Measurements from ENCODE around the gene XPOT.
"Not testable (repeated sequence)": the region's sequence is repeated elsewhere in the genome, so short reads cannot be mapped to it uniquely, and the experiment has no call there.

Gene XPOT, protein sequence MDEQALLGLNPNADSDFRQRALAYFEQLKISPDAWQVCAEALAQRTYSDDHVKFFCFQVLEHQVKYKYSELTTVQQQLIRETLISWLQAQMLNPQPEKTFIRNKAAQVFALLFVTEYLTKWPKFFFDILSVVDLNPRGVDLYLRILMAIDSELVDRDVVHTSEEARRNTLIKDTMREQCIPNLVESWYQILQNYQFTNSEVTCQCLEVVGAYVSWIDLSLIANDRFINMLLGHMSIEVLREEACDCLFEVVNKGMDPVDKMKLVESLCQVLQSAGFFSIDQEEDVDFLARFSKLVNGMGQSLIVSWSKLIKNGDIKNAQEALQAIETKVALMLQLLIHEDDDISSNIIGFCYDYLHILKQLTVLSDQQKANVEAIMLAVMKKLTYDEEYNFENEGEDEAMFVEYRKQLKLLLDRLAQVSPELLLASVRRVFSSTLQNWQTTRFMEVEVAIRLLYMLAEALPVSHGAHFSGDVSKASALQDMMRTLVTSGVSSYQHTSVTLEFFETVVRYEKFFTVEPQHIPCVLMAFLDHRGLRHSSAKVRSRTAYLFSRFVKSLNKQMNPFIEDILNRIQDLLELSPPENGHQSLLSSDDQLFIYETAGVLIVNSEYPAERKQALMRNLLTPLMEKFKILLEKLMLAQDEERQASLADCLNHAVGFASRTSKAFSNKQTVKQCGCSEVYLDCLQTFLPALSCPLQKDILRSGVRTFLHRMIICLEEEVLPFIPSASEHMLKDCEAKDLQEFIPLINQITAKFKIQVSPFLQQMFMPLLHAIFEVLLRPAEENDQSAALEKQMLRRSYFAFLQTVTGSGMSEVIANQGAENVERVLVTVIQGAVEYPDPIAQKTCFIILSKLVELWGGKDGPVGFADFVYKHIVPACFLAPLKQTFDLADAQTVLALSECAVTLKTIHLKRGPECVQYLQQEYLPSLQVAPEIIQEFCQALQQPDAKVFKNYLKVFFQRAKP

DNA sequence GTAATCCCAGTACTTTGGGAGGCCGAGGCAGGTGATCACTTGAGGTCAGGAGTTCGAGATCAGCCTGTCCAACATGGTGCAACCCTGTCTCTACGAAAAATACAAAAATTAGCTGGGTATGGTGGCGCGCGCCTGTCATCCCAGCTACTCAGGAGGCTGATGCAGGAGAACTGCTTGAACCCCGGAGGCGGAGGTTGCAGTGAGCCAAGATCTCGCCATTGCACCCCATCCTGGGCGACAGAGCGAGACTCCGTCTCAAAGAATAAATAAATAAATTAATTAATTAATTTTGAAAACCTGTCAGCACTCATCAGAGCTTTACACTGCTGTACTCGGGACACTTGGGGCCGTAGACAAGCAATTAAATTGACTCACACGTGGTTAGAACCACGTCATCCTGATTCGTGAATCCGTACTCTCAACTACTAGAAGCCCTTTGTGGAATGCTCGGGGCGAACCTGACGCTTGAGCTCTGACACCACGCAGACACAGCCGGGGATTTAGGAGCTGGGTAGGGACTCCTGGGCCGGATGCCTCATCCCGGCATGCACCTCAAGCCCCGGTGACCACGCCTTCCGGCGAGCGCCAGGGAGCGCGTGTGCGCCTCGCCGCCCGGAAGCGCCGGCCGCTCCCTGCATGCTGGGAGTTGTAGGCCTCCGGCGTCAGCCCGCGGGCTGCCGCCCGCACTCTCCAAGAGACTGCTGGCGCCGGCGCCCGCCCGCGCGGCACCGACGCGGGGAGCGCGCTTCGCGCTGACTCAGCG, at the start of gene XPOT:
TSS of gene XPOT (plus strand) at position 686 of the 763 bp plus-strand sequence. CDS start 5,644 bp downstream, outside the sequence.
- DNase-seq (ENCODE audit: low read depth, low spot score): peak; percentile 94

DNA sequence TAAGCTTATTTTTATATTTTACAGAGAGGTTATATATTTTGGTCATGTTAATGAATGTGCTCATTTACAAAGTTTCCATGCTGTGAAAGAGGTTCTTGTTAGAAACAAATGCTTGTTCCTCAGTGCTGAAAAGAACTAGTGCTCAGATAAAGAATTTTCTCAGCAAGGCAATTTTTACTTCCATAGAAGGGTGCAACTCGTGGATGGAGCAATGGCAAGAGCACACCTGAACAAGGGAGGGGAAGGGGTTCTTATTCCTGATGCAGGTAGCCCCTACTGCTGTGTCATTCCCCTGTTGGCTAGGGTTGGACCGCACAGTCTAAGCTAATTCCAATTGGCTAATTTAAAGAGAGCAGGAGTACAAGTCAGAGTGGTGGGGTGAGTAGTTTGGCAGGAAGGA, 48.0 kb upstream of the XPOT start:
- not testable (repeated sequence) for DNase-seq (ENCODE audit: low read depth, low spot score)

DNA sequence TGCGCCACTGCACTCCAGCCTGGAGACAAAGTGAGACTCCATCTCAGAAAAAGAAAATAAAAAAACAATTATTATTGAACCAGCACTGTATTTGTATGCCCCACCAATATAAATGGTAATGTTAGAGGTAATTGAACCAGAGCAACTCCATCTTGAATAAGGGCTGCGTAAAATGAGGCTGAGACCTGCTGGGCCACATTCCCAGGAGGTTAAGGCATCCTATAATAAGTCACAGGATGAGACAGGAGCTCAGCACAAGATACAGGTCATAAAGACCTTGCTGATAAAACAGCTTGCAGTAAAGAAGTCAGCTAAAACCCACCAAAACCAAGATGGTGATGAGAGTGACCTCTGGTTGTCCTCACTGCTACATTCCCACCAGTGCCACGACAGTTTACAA, 43.0 kb upstream of the XPOT start:
- DNase-seq (ENCODE audit: low read depth, low spot score): not testable (repeated sequence)

DNA sequence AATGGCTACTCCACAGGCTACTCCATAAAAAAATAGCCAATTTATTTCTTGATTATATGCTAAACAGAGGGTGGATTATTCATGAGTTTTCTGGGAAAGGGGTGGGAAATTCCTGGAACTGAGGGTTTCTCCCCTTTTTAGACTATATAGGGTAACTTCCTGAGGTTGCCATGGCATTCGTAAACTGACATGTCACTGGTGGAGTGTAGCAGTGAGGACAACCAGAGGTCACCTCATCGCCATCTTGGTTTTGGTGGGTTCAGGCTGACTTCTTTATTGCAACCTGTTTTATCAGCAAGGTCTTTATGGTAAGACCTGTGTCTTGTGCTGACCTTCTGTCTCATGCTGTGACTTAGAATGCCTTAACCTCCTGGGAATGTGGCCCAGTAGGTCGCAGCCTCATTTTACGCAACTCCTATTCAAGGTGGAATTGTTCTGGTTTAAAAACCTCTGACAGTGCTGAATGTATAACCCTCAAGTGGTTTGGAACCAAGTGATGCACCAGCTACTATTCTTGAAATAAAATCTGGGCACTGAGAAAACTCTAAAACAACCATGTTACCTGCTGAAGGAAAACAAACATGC, 41.4 kb upstream of the XPOT start:
- no peak for DNase-seq (ENCODE audit: low read depth, low spot score)

DNA sequence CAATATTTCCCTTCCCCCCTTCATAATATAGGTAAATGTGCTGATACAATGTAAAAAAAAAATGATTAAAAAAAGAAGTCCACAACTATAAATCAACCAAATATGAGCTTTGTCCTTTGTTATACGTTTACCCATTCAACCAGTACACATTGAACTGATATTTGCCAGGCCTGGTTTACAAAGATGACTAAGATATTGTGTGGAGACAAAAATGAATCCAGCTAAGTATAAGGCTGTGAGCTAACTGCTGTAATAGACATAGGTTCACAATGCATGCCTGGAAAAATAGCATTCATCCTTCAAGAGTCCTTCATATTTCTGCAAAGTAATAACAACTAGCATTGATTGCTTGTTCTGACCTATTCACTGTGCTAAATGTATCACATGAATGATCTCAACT, 20.5 kb upstream of the XPOT start:
- no peak for DNase-seq (ENCODE audit: low read depth, low spot score)

DNA sequence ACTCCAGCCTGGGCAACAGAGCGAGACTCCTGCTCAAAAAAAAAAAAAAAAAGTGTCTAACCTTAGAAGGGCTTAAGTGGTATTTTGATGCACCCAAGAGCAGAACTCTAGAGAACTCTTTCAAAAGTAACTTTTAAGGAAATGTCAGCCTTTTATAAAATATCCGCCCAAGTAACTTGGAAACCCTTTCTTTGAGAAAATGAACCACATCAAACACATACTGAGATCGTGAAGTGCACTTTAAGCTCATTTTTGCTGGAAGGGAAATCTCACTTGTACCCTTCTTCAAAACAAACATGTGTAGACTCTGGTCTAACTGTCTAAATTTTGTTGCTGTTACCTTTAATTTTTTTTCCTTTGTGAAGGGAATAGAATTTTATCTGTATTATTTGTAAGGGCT, 19.2 kb upstream of the XPOT start:
- no peak for DNase-seq (ENCODE audit: low read depth, low spot score)

DNA sequence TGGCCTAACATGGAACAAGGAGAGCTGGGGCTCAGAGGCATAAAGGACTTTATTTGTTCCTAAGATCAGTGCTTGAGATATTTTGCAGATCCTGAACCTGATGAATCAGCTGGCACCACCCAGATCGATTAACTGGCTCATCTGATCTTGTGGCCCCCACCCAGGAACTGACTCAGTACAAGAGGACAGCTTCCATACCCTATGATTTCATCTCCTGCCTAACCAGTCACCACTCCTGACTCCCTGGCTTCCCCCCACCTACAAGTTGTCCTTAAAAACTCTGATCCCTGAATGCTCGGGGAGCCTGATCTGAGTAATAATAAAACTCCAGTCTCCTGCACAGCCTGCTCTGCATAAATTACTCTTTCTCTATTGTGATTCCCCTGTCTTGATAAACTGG, 18.7 kb upstream of the XPOT start:
- DNase-seq (ENCODE audit: low read depth, low spot score): no peak

DNA sequence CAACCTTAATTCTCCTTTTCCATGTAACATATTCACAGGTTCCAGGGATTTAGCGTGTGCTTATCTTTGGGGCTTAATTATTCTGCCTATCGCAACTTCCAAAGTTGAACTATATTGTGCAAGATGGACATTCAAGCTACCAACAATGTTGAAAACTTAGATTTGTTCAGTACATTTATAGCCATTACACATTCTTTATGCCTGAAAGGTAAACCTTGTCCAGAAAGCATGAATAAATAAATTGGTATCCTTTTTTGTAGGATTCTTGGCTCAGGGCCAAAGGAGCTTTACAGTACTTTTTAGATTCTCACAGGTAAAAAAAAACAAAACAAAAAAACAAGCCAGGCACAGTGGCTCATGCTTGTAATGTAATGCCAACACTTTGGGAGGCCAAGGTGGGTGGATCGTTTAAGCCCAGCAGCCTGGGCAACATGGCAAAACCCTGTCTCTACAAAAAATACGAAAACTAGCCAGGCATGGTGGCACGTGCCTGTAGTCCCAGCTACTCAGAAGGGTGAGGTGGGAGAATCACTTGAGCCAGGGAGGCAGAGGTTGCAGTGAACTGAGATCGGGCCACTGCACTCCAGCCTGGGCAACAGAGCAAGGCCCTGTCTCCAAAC, 16.9 kb upstream of the XPOT start:
- DNase-seq (ENCODE audit: low read depth, low spot score): no peak

DNA sequence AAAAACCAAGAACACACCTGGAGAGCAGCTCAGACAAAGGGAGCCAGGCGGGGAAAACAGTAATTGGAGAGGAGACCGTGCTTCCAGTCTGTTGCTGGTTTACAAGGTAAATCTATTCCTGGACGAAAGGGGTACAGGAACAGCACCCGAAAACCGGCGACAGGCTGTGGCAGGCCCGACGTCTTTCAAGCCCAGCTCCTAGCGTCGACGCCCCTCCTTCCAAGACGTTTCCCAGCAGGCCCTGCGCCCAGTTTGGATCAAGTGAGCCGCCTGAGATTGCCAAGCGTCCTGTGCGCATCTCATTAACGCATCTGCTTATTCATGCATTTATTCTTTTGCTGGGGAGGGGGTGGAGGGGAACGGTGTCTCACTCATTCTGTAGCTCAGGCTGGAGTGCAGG, 15.0 kb upstream of the XPOT start:
- DNase-seq (ENCODE audit: low read depth, low spot score): no peak

DNA sequence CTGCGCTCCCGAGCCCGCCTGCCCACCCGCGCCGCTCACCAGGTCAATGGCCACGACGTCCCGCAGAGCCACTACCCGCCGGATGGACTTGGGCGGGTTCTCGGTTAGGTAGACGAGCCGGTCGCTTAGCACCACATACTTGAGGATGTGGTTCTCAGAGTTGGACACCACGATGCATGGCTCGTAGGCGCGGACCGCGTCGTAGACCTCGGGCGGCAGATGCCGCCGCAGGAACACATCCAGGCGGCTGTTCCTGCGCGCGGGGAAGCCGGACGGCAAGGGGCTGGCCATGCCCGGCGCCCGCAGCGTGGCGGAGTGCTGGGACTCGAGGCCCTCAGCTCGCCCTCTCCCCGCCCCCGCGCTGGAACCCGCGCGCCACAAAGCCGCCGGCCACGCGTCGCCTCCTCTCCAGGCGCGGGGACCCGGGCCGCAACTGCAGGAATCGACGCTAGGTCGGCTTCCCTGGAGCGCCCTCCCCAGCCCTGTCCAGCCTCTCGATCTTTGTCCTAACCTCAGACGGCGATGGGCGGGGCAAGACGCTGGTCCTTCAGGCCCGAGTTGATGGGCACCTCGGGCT, 13.8 kb upstream of the XPOT start, which contains the start of gene C12orf56:
TSS of gene C12orf56 (minus strand) at position 484 of the 577 bp plus-strand sequence. CDS start at position 291, 193 bp downstream.
- no peak for DNase-seq (ENCODE audit: low read depth, low spot score)

DNA sequence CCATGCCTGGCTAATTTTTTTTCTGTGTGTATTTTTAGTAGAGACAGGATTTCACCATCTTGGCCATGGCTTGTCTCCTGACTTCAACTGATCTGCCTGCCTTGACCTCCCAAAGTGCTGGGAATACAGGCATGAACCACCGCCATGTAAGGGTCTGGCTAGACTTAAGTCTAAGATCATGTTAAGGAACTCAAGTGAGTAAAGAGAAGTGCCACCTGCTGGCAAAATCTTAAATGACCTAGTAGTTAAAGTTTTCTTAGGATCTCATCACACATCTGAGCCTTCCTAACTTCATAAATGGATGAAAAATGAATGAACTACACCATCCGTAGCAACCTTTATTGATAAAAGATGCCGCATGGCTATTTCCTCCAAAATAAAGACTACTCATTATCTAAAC, 12.0 kb upstream of the XPOT start:
- DNase-seq (ENCODE audit: low read depth, low spot score): no peak

DNA sequence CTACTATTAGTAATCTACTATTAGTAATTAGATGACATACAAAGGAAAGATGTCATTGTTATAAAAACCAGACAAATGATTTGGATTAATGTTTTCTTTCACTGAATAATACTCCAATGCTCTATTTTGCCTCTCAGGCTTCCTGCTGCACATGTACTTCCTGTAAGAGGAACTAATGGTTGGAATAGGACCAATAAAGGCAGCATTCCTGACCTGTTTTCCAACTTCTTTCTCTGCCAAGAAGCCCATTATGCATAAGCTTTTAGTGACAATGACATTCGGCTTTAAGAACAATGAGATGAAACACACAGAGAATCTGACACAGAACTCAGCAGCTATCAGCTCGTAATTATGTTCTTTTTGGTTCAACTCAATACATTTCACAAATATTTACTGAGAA, 8.5 kb upstream of the XPOT start:
- DNase-seq (ENCODE audit: low read depth, low spot score): no peak

DNA sequence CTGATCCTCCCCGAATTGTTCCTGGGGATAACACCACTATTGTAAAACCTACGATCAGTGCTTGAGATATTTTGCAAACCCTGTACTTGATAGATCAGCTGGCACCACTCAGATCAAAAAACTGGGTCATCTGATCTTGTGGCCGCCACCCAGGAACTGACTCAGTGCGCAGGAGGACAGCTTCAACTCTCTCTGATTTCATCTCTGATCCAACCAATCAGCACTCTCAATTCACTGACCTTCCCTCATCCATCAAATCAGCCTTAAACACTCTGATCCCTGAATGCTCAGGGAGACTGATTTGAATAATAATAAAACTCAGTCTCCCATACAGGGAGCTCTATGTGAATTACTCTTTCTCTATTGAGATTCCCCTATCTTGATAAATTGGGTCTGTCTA, 4.2 kb upstream of the XPOT start:
- no peak for DNase-seq (ENCODE audit: low read depth, low spot score)

DNA sequence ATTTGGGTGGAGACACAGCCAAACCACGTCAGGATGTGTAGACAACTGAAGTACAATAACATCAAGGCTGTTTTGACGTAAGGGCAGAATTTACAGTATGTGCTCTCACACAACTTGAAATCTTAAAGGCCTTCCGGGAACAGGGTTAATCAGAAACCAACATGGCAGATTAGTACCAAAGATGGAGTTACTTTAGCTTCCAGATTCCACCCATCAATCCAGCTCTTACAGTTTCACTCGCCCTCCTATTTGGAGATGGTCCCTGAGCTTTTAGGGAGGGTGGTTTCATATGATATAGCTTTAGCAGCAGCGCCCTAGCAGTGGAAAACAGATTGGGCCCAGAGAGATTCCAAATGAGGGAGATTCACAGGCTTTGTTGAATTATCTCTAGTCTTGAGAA, 2.0 kb upstream of the XPOT start:
- no peak for DNase-seq (ENCODE audit: low read depth, low spot score)

DNA sequence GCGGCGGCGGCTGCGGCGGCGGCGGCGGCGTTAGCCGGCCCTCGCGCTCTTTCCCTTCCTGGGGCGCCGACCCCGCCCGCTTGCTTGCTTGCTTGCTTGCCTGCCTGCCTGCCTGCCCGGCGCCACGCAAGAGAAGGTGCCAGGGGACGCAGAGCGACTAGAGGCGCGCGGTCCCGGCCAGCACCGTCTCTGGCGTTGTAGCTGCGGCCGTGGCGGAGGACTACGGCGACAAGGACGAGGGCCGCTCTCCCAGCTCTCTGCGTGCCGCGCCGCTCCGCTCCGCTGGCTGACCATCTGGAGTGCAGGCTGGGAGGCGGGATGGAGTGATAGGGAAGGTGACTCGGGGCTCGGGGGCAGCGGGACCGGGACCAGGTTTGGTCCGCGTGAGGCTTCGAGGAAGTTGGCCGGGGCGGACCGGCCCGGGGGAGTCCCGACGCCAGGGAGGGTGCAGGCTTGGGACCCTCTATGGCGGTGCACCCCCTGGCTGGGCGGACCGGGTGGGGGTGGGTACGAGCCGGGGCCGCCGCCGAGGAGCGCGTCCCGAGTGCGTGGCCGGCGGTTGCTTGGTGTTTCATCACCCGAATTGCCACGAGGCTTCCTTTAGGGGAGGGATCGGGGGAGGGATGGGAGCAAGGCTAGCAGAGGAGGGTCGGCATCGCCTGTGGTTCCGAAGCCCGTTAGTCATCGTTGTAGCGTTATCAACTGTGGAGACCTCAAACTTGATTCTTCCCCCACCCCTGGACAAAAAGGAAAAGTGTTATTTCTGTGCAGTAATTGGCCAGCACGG, 471 bp downstream of the XPOT start:
- DNase-seq (ENCODE audit: low read depth, low spot score): no peak

DNA sequence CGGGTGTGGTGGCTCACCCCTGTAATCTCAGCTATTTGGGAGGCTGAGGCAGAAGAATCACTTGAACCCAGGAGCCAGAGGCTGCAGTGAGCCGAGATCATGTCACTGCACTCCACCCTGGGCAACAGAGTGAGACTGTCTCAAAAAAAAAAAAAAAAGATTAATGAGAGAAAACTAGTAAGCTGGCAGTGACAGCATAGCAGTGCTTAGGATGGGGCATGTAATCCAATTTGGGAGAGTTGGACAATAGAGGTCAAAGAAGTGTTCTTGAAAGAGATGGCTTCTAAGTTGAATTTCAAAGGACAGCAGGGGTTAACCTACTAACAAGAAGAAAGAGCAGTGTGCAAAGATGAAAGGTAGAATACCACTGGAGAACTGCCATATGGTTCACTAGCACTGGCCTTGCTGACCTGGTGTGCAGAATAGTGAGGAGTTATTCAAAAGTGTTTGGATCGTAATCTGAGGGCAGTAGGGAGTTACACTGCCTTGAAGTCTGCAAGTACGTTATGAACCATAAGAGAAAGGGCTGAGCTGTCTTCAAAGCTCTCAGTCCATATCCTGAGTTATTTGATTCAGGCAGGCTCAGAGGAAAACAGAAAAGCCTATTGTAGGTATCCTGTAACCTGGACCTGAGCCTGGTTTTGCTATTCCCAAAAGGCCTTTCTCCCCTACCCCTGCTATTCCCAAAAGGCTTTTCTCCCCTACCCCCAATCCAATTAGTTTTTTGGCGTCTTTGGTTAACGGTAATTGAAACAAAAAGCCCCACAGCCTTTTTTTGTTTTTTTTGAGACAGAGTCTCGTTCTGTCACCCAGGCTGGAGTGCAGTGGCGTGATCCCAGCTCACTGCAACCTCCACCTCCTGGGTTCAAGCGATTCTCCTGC, 3.4 kb downstream of the XPOT start:
- DNase-seq (ENCODE audit: low read depth, low spot score): no peak

DNA sequence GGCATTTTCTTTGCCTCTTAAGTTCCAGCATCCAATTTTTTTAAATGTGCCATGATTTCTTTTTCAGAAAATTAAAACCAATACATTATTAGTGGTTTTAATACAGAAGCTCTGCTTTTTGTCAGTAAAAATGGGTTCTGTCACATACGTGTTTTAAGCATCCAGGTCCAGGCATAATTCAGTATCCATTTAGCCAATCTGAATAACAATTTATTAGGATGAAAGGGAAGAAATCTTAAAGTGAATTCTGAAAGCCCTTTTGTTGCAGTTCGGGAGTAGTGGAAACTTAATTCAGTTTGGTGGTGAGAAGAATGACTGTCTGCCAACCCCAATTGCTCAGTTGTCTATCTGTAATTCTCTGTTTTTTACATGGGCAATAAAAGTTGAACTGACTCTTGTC, 7.2 kb downstream of the XPOT start:
- DNase-seq (ENCODE audit: low read depth, low spot score): no peak

DNA sequence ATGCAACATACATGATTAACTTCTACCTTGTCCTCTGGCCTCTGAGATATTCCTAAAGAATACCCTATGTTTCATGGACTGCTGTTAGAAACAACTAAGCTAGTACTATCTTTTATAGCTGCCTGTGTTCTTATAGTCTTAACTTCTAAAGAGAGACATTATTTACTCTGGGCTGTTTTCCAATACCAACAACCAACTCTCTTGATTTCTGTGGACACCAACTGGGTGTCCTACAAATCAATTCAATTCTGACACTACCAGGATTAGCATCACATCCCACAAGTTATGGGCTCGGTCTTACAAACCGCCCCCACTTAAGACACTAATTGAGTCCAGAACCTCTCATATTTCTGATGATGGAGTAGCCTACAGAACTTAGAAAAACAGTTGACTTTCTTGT, 8.3 kb downstream of the XPOT start:
- no peak for DNase-seq (ENCODE audit: low read depth, low spot score)

DNA sequence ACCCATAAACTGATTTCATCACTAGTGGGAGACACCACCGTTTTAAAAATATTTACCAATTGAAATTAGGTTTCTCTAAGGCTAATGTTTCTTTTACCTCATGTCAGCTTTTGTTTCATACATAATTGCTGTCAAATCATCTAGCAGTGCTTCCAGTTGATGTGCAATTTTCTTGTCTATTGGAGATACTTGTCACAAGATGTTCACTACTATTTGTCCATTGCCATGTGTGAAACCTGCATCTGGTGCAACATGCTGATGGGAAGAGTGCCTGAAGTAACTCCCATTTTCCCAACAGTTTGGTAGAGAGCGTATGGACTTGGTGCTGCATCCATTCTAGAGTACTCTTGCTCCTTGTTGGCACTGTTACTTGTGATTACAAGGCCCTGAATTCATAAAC, 9.7 kb downstream of the XPOT start:
- DNase-seq (ENCODE audit: low read depth, low spot score): no peak

All from iPS DF 19.7 (cell line).